Left forelimb (tissue), 1 donor: ENCODE measurements around the gene CMIP.

Source experiments
- DNase-seq: peaks from one replicate; pipeline ENCODE4 v3.0.0-alpha.2; 2018; ENCODE audit warnings: low spot score

Gene CMIP

GRCh38 chr16:81447383-81448101 is 2.9 kb downstream of the CMIP start:
- DNase-seq, result no peak

GRCh38 chr16:81448154-81449131 is 3.8 kb downstream of the CMIP start:
- DNase-seq, result no peak

GRCh38 chr16:81449241-81449640 is 4.6 kb downstream of the CMIP start:
- no peak for DNase-seq

GRCh38 chr16:81449899-81450608 is 5.4 kb downstream of the CMIP start:
- DNase-seq, result no peak

GRCh38 chr16:81450783-81451491 is 6.3 kb downstream of the CMIP start:
- no peak for DNase-seq

GRCh38 chr16:81451753-81452680 is 7.4 kb downstream of the CMIP start:
- no peak for DNase-seq

GRCh38 chr16:81453091-81453728 is 8.6 kb downstream of the CMIP start:
- DNase-seq, result no peak

GRCh38 chr16:81454044-81454443 is 9.4 kb downstream of the CMIP start:
- no peak for DNase-seq

- no peak for DNase-seq
Measured at GRCh38 chr16:81455006-81455405, 10.4 kb downstream of the CMIP start.

GRCh38 chr16:81455720-81456494 is 11.3 kb downstream of the CMIP start:
- DNase-seq, result no peak

- DNase-seq, result no peak
Measured at GRCh38 chr16:81456523-81457325, 12.1 kb downstream of the CMIP start.

GRCh38 chr16:81457326-81458133 is 12.9 kb downstream of the CMIP start:
- no peak for DNase-seq

- DNase-seq, result no peak
Measured at GRCh38 chr16:81458149-81458669, 13.6 kb downstream of the CMIP start.

GRCh38 chr16:81458827-81459598 is 14.4 kb downstream of the CMIP start:
- DNase-seq, result no peak

GRCh38 chr16:81460075-81460474 is 15.5 kb downstream of the CMIP start:
- DNase-seq, result no peak

- no peak for DNase-seq
Measured at GRCh38 chr16:81461243-81461642, 16.6 kb downstream of the CMIP start.

- DNase-seq, result no peak
Measured at GRCh38 chr16:81461766-81462165, 17.2 kb downstream of the CMIP start.
